GM18909 (cell line): Measurements from ENCODE around the gene TFCP2L1.
A peak's percentile ranks its signal among the peaks of the same experiment; 100 is the strongest.
"Not testable (repeated sequence)": the region's sequence is repeated elsewhere in the genome, so short reads cannot be mapped to it uniquely, and the experiment has no call there.

Source experiments
- ATAC-seq: cut with Tn5 transposase; IDR thresholded peaks from one replicate; pipeline ENCODE4 v1.9.1; 2021; ENCODE audit warnings: mild to moderate bottlenecking; ENCODE audit not compliant: unreplicated experiment, poor library complexity

The TFCP2L1 gene

GRCh38 chr2:121284463-121285449 lies at the start of gene TFCP2L1:
TFCP2L1 (minus strand) TSS chr2:121285202; CDS start chr2:121285109, 93 bp downstream.
- ATAC-seq: peak; percentile 54

DNA sequence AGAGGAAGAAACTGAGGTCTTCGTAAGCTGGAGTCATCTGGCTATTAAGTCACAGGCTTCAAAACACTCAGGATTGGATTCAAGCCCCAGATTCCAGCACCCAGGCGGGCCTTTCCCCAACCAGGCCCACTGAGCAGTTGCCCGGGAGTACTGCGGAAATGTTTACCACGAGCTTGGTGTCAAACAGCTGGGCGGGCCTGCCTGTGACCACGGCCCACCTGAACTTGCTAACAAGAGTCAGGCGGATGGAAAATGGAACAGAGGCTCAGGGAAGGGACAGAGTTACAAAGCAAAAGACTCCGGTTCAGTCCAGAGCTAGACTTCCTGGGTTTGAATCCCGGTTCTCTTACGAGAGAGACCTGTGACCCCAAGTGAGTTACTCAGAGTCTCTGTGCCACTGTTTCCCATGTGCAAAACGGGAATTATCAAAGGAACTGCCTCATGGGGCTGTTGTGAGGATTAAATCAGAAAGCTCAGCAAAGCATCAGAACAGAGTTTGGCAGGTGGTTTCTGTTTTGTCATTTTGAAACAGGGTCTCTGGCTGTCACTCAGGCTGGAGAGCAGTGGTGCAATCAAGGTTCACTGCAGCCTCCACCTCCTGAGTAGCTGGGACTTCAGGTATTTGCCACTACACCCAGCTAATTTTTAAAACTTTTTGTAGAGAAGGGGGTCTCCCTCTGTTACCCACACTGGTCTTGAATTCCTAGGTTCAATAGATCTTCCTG lies 49.0 kb upstream of the TFCP2L1 start:
- peak; percentile 91 for ATAC-seq

DNA sequence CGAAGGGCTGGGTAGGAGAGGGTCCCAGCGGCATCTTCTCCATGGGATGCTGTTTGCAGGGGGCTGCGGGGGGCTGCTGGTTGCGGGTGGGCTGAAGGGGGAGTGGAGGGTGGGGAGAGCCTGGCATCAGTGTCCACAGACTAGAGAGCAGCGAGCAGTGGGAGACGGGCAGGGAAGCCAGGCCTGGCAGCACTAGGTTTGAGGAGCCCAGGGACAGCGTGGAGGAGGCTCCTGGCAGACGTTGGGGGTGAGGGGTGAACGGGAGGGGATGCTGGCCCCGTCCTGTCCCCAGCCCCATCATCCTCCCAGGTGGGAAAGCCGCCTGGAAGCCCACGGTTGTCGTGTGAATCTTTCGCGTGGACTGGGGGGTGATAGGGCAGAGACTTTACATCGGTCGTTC lies 48.2 kb upstream of the TFCP2L1 start:
- no peak for ATAC-seq

DNA sequence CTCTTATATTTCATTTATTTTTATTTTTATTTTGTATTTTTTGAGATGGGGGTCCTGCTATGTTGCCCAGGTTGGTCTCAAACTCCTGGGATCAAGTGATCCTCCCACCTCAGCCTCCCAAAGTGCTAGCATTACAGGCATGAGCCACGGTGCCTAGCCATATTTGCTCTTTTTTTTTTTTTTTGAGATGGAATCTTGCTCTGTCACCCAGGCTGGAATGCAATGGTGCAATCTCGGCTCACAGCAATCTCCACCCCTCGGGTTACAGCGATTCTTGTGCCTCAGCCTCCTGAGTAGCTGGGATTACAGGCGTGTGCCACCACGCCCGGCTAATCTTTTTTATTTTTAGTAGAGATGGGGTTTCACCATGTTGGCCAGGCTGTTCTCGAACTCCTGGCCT lies 46.3 kb upstream of the TFCP2L1 start:
- ATAC-seq: not testable (repeated sequence)

- ATAC-seq: no peak
Measured at GRCh38 chr2:121330921-121331320, 45.9 kb upstream of the TFCP2L1 start.

- ATAC-seq: no peak
Measured at GRCh38 chr2:121329786-121330185, 44.8 kb upstream of the TFCP2L1 start.

- ATAC-seq: no peak
Measured at GRCh38 chr2:121326628-121327027, 41.6 kb upstream of the TFCP2L1 start.

- ATAC-seq: no peak
Measured at GRCh38 chr2:121324601-121325000, 39.6 kb upstream of the TFCP2L1 start.

DNA sequence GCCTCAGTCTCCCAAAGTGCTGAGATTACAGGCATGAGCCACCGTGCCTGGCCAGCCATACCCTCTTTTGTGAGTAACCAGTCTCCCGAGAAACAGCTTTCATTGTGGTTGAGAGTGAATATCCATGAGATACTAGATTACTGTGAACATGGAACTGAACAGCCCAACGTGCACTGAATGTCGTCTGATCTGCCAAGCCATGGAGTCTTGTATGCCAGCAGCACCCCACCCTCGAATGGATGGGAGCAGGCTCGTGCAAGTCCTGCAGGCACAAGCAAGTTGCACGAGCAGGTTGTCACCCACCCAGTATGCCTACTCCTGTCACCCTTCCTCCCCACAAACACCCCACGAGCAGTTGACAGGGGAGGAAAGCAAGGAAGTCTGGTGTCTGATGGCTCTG lies 36.5 kb upstream of the TFCP2L1 start:
- ATAC-seq: no peak

DNA sequence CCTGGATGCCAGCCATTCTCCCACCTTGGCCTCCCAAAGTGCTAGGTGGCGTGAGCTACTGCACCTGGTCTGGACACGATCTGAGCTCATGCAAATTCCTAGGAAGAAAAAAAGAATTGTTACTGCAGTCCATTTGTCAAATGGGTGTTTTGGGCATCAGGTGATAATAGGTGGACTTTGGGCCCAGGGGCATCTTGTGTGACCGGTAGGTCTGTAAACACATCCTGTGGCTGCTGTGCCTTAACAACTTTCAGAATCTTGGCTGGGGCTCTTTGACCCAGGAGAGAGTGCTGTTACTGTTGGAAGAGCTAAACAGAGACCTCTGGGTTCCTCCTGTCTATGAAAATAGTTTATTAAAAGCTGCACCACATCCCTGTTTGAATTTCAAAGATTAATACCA lies 34.9 kb upstream of the TFCP2L1 start:
- no peak for ATAC-seq

- no peak for ATAC-seq
Measured at GRCh38 chr2:121316986-121317385, 32.0 kb upstream of the TFCP2L1 start.

DNA sequence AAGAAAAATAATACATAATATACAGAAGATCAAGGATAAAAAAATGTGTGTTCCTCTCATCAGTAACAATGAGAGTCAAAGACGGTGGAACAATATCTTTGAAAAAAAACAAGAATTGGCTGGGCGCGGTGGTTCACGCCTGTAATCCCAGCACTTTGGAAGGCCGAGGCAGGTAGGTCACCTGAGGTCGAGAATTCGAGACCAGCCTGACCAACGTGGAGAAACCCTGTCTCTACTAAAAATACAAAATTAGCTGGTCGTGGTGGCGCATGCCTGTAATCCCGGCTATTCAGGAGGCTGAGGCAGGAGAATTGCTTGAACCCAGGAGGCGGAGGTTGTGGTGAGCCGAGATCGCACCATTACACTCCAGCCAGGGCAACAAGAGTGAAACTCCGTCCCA lies 28.7 kb upstream of the TFCP2L1 start:
- not testable (repeated sequence) for ATAC-seq

GRCh38 chr2:121309801-121310200 lies 24.8 kb upstream of the TFCP2L1 start:
- peak; percentile 95 for ATAC-seq

DNA sequence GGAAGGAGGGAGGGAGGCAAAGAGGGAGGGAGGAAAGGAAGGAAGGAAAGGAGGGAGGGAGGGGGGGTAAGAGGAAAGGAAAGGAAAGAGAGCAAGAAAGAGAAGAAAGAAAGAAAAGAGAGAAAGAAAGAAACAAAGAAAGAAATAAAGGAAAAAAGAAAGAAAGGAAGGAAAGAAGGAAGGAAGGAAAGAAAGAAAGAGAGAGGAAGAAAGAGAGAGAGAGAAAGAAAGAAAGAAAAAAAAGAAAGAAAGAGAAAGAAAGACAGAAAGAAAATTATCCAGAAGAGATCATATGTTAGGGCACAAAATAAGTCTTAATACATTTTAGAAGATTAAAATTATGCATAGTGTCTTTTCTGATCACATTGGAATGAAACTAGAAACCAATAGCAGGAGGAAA lies 24.3 kb upstream of the TFCP2L1 start:
- no peak for ATAC-seq

- no peak for ATAC-seq
Measured at GRCh38 chr2:121307048-121307447, 22.0 kb upstream of the TFCP2L1 start.

- no peak for ATAC-seq
Measured at GRCh38 chr2:121304941-121305340, 19.9 kb upstream of the TFCP2L1 start.

GRCh38 chr2:121303531-121304263 lies 18.7 kb upstream of the TFCP2L1 start:
- no peak for ATAC-seq

DNA sequence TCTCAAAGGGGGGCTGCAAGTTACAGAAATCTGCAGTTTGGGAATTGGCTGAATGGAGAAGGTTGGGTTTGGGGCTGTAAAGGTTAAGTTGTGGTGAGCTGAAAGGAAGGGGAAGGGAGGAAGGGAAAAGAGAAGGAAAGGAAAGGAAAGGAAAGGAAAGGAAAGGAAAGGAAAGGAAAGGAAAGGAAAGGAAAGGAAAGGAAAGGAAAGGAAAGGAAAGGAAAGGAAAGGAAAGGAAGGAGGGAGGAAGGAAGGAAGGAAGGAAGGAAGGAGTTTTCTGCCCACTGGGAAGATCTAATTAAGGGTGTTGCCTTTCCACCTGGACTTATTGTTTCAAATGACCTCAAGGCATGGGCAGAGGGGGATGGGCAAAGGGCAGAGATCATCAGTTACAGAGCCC lies 16.2 kb upstream of the TFCP2L1 start:
- not testable (repeated sequence) for ATAC-seq

DNA sequence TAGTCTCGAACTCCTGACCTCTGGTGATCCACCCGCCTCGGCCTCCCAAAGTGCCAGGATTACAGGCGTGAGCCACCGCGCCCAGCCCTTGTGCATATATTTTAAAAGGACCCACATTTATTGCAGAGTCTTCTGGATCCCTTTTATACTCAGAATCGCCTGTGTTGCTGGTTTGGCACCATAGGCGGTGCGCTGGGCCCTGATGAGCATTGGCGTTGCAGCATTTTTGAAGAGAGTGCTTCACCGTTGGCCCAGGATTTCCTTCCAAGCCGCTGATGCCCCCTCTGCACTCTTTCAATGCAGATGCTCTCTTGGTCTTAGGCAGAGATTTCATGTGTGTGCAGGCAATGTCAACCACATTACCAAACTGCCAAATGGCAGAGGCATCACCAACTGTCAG lies 13.5 kb upstream of the TFCP2L1 start:
- no peak for ATAC-seq

DNA sequence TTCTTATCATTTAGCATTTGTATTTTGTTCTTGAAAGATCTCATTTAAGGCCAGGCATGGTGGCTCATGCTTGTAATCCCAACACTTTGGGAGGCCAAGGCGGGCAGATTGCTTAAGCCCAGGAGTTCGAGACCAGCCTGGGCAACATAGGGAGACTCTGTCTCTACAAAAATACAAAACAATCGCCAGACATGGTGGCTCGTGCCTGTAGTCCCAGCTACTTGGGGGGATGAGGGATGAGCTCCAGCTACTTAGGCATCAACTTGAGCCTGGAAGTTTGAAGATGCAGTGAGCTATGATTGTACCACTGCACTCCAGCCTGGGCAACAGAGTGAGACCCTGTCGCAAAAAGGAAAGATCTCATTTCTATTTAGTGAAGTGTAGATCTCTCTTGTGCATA lies 12.9 kb upstream of the TFCP2L1 start:
- ATAC-seq: not testable (repeated sequence)
